Amygdala (tissue), 56 donors: ENCODE measurements around the gene ACSS2.

ENCODE experiments used
- DNase-seq, 56 donors: peaks; one replicate each; lab custom pipeline; 2025; lab: John Stamatoyannopoulos, UW

ACSS2 gene, protein sequence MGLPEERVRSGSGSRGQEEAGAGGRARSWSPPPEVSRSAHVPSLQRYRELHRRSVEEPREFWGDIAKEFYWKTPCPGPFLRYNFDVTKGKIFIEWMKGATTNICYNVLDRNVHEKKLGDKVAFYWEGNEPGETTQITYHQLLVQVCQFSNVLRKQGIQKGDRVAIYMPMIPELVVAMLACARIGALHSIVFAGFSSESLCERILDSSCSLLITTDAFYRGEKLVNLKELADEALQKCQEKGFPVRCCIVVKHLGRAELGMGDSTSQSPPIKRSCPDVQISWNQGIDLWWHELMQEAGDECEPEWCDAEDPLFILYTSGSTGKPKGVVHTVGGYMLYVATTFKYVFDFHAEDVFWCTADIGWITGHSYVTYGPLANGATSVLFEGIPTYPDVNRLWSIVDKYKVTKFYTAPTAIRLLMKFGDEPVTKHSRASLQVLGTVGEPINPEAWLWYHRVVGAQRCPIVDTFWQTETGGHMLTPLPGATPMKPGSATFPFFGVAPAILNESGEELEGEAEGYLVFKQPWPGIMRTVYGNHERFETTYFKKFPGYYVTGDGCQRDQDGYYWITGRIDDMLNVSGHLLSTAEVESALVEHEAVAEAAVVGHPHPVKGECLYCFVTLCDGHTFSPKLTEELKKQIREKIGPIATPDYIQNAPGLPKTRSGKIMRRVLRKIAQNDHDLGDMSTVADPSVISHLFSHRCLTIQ

DNA sequence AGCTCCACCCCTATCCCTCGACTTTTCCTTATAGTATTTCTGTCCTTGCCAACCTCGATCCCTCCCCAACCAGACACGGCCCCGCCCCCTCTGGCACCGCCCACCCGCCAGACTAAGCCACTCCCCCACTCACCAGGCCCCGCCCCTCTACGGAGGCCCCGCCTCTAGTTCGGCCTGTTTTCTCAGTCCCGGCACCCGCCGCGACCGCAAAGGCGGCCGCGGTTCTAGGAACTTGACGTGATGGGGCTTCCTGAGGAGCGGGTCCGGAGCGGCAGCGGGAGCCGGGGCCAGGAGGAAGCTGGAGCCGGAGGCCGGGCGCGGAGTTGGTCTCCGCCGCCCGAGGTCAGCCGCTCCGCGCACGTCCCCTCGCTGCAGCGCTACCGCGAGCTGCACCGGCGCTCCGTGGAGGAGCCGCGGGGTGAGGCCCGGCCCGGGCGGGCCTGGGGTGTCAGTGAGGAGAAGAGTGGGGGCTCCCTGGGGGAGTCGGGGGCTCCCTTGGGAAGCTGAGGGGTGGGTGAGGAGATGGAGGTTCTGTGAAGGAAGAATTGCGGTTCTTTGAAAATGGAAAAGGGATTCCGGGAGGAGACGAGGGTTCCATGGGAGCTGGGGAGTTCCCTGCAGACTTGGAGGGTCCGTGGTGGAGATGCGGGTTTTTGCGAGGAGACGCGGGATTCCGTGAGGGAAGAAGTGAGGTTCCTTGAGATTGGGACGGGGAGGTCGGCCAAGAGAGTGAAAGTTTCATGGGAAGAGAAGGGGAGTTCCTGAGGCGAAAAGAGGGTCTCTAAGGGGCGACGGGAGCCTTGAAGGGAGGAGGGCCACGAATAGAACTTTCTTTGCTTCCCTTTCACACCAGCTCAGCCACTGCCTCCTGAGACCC, at the start of gene ACSS2:
Gene ACSS2, plus strand, starts transcription at position 207 of the 877 bp plus-strand sequence. Its CDS starts 34 bp downstream, at position 241.
- DNase-seq = peak in 49 of 56 donors; percentile 82 to 100 (median 97)

DNA sequence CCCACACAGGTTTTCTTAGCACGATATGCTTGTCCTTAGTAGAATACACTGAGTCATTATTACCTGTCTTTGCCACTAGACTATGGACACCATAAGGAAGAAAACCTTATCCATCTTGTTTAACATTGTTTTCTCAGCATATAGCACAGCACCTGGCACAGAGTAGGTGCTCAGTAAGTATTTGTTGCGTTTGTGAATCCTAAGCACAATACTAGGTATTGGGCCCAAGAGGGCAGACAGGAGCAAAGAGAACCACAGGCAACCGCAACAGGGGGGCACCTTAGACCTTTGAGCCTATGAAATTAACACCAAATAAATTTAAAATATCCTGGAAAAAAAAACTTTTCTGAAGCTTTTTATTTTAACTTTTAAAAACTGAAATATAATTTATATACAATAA, 47.2 kb upstream of the ACSS2 start:
- no peak for DNase-seq

DNA sequence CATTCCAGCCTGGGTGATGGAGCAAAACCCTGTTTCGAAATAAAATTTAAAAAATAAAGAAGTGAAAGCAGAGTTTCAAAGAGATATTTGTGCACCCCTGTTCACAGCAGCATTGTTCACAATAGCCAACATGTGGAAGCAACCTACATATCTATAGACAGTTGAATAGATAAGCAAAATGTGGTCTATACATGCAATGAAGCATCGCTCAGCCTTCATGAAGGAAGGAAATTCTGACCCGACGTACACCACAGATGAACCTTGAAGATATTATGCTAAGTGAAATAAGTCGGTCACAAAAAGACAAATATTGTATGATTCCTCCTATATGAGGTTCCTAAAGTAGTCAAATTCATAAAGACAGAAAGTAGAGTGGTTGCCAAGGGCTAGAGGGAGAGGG, 44.5 kb upstream of the ACSS2 start:
- DNase-seq = no peak

DNA sequence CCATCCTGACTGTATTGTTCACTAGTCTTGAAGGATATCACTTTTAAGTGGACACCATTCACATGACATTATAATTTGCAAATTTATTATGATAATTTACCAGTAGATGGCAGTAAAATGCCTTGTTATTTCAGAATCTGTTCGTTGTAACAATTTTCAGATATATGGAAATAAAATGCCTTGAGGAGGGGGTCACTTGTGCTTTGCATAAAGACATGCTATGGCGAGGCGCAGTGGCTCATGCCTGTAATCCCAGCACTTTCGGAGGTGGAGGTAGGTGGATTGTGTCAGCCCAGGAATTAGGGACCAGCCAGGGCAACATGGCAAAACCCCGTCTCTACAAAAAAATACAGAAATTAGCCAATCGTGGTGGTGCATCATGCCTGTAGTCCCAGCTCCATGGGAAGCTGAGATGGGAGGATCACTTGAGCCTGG, 41.9 kb upstream of the ACSS2 start:
- peak in 1 of 56 donors; percentile 1 for DNase-seq

DNA sequence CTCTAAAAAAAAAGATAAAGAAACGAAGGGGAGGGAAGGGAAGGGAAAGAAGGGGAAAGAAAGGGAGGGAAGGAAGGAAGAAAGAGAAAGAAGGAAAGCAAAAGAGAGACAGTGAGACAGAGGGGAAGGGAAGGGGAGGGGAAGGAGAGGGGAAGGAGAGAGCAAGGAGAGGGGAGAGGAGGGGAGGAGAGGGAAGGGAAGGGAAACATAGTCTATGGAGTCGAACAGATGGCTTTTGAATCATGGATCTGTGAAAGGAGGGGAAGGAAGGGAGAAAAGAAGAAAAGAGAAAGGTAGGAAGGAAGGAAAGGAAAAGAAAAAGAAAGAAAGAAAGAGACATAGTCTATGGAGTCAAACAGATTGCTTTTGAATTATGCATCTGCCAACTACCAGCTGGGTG, 34.3 kb upstream of the ACSS2 start:
- no peak for DNase-seq

DNA sequence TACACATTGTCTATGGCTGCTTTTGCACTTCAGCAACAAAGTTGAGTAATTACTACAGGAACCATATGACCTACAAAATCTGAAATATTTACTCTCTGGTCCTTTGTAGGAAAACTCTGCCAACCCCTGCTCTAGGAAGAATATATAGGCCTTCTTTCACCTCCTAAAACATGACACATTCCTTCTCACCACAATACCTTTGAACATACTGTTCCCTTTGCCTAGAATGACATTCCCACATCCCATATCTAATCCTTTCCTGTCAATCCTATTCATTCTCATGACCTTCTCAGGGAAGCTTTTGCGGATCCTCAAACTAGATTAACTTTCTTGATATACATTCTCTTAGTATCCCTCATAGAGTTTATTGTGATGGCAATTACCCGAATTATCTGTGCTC, 33.0 kb upstream of the ACSS2 start:
- DNase-seq = no peak

DNA sequence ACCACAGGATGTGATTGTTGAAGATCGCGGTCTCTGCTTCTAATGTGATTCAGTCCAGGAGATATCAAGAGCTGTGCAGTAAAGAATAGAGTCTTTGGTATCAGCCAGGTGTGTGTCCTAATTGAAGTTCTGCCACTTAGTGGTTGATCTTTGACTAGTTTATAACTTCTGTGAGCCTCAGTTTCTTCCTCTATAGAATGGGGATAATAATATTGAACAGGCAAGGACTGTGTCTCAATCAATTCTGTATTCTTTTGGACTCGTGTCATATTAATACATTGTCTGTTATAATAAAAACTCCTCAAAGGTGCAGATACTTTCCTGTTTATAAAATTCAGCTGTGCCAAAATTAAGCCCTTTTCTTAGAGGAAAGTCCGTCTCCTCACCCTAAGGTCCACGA, 27.8 kb upstream of the ACSS2 start:
- no peak for DNase-seq

DNA sequence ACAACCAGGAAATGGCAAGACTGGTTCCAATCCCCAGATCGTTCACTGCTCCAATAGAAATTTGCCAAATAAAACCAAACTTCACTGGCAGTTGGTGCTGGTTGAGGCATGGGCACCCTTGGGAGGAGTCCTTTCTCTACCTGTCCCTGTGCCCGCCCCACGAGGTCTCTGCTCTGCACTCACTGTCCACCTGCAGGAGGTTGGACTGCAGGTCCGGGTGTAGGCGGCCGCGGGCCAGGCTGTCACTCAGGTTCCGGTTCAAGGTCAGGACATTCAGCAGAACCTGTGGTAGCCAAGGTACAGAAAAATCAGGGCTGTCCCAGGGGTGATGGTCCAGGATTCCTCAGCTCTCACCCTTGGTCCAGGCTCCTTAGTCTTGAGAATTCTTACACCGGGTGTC, 26.6 kb upstream of the ACSS2 start:
- DNase-seq = no peak

DNA sequence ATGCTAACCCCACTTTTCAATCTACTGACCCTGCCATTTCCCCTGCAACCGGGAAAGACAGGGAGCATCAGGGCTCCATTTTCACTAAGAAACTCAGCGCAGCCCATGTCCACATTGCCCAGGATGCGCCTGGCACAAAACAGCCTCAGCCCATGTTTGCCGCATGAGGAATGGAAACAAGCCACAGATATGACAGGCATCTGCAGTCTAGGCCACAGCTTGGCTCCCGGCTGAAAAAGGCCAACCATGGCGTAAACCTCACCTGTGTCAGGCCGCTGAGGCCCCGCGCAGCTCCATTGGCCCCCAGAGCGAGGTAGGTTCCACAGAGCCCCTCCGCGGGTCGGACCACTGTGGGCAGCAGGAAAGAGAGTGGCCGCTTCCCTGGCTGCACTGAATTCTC, 25.4 kb upstream of the ACSS2 start:
- DNase-seq = no peak

DNA sequence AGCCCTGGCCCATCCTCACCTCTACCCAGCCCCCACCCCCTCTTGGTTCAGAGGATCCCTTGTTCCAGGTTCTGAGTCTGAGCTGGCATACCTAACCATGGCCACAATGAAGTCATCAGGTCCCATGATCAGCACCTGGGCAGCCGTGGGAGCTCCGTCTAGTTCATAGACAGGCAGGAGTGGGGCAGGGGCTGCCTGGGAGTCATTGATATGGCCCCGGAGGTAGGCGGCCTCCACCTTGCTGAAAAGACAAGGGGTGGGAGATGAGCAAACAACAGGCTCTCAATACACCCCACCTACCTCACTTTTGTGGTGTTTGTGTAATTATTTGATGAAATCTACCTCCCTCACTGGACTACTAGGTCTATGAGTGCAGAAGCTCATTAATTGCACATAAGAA, 24.1 kb upstream of the ACSS2 start:
- DNase-seq = no peak

DNA sequence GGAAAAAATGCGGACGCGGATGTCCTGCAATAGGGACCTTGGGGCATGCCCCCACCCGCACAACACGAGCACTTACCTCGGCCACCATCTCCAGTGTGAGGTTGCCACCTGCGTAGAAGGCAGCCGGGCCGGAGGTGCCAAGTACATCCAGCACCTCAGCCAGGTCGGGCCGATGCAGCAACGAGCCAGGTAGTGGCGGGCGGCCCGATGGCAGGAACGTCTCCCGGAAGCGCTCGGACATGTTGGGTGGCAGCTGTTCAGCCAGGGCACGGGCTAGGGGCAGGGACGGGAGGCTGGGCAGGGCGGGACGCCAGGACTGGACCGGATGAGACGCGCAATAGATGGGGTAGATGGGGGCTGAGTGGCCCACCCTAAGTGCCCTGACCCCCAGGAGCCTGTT, 17.0 kb upstream of the ACSS2 start:
- DNase-seq = no peak

DNA sequence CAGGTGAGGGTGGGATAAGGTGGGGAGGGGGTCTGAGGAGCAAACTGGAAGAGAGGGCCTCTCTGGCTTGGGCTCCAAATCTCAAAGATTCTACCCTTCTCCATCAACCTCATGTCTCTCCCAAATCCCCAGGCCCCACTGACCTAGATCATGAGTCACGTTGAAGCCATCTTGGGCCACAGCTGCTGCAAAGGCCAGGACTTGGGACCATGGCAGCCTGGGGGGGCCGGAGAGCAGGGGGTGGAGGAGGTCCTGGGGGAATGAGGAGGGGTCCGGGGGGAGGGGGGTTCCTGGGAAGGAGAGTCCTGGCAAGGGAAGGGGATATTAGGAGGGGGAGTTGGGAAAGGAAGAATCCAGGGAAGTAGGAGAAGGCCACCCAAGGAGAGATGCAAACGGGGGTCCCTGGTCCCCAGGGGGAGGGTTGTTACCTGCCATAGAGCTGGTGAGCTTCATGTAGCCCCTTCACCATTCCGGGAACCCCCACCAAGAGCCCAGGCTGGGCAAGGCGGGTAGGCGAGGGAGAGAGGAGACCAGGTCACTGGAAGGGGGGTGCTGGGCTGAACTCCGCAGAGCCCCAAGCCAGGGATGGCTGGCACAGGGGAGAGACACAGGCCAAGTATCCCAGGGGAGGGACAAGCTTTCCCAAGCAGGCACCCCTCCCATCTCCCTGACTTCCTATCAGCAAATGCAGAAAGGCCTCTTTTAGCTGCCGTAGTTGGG, 16.4 kb upstream of the ACSS2 start:
- no peak for DNase-seq

DNA sequence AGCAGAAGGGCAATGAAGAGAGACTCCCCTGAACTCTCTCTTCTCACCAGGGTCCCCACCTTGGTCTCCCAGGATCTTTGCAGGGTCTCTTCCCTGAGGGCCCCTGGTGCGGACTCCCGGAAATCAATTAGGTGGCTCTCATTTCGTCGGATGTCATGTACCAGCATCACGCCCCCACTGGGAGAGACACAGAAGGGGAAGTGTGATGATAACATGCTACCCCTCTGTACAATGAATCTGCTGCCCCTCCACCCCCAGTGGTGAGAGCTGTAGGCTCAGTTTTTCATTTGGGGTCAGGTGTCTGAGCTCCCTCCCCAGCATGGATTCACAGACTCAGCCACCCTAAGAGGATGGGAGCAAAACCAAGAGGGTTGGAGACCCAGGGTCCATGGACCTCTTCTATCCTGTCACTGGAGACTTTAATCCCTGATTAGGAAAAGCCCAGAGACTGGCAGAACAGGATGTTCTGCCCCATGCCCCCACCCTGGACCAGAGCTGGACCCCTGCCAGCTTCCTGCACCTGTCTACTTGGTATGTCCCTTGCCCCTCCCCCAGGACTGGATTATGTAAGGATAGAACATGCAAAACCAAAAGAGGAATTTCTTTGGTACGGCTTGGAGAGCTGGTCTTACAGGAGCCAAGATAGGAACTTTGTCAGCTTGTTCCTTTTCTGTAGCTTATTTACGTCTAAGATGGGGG, 14.9 kb upstream of the ACSS2 start:
- no peak for DNase-seq

DNA sequence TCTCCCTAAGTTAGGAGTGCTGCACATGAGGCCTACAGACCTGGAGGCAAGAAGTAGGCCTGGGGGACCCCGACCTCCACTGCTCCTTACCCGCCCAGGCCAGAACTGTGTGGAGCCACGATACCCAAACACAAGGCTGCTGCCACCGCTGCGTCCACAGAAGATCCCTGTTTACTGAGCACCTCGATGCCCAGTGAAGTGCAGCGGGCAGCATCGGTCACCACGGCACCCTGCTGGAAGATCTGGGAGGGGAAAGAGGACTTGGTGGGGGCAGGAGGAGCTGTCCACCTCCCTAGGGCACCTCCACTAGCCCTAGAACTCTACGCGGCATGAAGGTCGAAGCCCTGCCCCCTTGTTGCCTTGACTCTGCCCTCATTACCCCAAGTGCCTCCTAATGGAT, 13.7 kb upstream of the ACSS2 start:
- no peak for DNase-seq

DNA sequence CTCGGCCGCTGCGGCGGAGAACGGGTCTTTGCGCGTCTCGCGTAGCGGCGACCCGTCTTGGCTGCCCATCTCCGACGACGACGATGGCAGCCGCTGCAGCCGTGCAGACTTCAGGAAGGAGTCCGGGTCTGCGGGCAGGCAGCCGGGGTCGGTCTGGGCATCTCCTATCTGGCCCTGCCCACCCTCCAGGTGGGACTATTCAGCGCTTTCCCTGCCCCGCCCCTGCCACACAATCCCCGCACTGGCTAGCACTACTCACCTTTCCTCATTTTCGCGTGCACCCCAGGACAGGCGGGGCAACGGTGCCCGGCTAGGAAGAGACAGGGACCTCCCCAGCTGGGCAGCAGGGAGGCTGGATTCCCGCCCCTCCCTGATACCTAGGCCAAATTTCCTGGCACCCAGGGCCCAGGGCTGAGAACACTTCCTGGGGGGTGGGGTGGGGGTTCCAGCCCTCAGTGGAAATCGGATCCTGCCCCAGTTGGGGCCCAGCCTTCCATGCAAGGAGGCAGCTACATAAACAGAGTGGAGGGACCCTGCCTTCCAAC, 12.9 kb upstream of the ACSS2 start:
- no peak for DNase-seq

DNA sequence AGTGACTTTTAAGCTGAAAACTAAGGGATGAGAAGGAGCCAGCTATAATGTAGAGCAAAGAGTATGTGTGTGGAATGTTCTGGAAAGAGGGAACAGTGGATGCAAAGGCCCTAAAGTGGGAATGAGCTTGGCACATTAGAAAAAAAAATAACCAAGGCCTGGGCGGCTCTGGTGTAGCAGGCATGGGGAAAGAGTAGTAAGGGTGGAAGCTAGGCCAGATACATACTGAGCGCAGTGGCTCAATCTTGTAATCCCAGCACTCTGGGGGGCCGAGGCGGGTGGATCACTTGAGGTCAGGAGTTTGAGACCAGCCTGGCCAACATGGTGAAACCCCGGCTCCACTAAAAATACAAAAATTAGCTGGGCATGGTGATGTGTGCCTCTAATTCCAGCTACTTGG, 12.2 kb upstream of the ACSS2 start:
- DNase-seq = no peak

DNA sequence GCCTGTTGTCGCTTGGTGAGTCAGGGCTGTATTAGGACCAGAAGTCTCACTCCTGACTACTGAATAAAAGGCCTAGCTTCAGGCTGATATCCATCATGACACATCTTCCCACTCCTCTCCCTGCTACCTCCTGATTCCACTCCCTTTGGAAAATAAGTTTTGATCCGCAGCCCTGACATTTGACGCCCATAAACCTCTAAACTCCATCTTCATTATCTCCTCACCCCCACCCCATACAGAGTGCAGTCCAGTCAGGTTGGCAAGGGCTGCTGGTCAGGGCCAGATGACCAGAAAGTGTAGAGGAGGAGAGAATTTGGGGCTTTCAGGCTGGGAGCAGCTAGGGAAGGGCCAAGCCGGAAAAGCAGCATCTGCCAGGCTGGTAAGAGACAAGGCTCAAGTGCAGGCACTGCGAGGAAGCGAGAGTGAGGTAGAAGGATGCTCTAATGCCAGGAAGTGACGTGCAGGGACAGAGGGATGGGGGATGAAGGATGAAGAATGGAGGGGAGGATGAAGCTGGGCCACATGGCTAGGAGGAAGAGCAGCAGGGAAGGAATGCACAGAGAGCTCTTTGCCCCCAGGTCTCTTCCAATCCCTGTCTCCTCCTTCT, 5.0 kb upstream of the ACSS2 start:
- DNase-seq = peak in 21 of 56 donors; percentile 1 to 38 (median 16)

DNA sequence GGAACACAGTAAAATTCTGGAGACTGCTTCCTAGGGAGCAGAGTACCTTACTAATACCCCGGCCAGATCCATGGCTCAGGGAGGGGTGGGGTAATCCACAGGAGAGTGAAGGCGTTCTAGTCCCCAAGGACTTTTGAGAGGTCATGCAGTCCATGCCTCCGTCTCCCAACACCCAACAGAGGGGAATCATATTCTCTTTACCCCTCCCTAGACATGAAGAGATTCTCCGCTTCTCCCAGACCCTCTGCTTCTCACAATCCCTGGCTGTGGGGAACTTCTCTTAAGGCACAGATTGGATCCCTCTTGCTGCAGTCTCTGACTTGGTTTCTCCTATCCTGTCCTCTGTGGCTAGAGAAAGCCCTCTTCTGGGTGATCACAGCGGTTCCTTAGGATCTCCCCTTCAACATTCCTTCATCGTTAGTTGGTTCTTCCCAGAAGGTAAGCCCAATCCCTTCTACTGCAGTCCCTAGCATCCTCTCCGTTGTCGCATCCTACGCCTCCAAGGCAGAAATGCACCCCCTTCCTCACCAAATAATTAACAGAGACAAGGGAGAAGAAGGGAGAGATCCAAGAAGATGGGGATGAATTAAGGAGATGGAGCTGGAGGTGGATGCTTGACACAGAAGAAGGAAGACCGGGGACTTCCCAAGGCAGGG, 4.3 kb upstream of the ACSS2 start:
- peak in 3 of 56 donors; percentile 26 to 32 (median 28) for DNase-seq
